Dermis microvascular lymphatic vessel endothelial cell (primary cell): ENCODE results near the gene ERC2. TPM values are rescaled to one million over a fixed set of nuclear protein-coding genes. Genes with fewer than 3 reads are reported as not detected.

ENCODE experiments used
- DNase-seq, 2 donors: peaks; one replicate each; pipeline versions ENCODE4 v3.0.0 to v3.0.0-alpha.2; 2010; ENCODE audit warnings: low read depth in 2 of 2
- total RNA-seq: library from RNA; depleted of rRNA; stranded (reverse); fragments of >200 nt; gene quantifications from 2 replicates; pipeline ENCODE4 v1.2.1, GENCODE V29; 2014

Gene ERC2
- total RNA-seq, 1 donor from 2014 or later = 1.5 TPM

- no peak for DNase-seq
Observed at GRCh38 chr3:55721716-55722484, 746.4 kb downstream of the ERC2 start.

DNA sequence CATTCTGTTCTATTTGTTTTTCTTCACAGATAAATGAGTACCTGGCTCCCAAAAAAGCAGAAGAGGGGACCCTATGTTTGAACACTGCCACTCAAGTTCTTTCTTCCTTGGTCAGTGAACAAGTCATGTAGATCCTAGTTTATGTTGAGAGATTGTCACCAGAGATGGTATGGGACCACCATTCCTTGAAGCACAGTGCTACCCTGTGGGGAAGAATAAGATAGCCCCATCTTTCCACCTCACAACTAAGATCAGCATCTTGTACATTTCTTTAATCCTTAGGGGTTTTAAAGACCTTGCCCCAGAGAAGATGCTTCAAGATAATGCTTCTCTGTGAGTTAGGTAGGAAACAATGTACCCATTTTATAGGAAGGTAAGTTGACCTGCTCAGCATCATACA is 747.7 kb downstream of the ERC2 start:
- DNase-seq = no peak

- DNase-seq = no peak
Observed at GRCh38 chr3:55719508-55719907, 748.8 kb downstream of the ERC2 start.

GRCh38 chr3:55719006-55719405 is 749.3 kb downstream of the ERC2 start:
- no peak for DNase-seq

DNA sequence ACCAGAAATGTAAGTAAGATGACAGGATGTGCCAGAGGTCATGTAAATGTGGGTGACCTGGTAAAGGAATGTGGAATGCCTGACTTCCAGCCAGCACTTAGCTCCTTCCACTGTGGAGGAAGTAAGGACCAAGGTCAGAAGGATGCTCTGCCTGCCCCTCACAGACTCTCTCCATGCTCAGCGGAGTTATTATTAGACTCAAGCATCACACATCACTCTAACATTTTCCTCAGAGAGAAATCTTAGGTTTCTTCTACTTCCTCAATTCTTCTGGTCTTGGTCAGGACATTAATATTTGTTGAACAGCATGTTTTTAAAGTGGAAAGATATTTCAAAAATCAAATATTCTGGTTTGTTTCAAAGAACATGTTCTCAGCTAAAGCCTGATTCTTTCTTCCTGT is 749.7 kb downstream of the ERC2 start:
- no peak for DNase-seq

DNA sequence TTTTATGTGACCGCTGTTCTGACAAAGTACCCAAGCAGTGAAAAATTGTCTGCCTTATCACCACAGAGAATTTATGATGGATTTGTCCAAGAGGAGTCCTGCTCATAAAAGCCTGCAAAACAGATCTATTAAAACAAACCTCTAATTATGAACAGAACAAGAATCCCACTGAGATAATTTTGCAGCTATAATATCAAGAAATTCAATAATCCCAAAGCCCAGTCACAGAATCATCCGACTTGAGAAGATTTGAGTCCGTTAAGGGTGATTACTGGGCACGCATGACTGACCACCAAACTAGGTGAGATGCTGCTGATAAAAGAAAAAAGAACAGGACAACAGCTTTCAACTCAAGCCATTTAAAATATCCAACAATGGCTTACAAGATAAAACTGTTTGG is 750.2 kb downstream of the ERC2 start:
- DNase-seq = no peak

GRCh38 chr3:55717481-55717880 is 750.8 kb downstream of the ERC2 start:
- DNase-seq = no peak

GRCh38 chr3:55716611-55717225 is 751.5 kb downstream of the ERC2 start:
- no peak for DNase-seq

DNA sequence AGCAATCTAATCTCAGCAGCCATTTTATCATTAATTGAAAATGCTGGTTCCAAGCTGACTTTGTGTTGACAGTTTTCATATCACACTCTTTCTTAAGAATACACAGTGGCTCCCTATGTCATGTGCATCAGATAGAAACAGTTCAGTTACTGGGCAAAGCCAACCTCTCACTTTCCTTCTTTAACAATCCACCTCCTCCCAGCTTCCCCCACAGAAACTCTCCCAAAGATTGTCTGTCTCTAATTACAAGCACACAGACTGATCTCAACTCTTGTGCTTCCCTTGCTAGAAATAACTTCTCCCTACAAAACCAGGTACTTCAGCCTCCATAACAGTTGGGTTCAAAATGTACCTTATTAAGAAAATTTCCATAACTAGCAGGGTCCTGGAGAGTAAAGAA is 752.2 kb downstream of the ERC2 start:
- DNase-seq = no peak

DNA sequence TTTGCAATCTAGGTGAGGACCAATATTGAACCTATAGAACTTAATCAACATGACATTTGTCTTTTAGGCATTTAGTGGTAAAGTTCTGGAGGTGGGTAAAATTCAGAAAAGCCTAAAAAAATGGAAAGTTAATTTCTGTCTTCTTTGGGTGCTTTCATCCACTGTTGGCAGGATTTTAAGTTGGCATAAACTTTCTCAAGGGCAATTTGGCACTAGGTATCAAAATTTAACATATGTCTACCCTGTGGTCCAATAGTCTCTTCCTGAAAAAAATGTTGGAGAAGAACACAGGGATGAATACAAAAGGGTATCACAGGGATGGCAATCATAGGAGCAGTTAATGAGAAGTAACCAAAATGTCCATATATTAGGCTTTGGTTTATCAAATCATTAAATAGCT is 754.2 kb downstream of the ERC2 start:
- no peak for DNase-seq

GRCh38 chr3:55711646-55712045 is 756.6 kb downstream of the ERC2 start:
- DNase-seq = no peak

- DNase-seq = no peak
Observed at GRCh38 chr3:55709411-55710012, 758.8 kb downstream of the ERC2 start.

- DNase-seq = no peak
Observed at GRCh38 chr3:55708921-55709320, 759.3 kb downstream of the ERC2 start.

GRCh38 chr3:55708242-55708641 is 760.0 kb downstream of the ERC2 start:
- DNase-seq = no peak

DNA sequence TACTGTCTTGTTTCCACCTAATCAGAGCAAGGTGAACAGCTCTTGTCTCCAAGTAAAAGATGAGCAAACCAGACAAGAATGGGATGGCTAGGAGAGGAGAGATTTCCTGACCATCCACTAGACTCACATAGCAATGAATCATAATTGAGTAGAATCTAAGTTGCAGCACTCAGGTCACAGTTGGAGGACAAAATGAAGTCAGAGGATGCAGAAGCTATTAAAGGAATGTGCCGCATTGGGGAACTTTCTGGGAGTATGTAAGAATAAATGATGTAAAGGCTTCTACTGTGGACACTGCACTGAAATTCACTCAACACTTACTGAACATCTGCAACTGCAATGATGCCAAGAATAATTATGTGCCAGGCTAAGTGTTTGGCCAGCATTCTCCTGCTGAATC is 763.7 kb downstream of the ERC2 start:
- DNase-seq = no peak

DNA sequence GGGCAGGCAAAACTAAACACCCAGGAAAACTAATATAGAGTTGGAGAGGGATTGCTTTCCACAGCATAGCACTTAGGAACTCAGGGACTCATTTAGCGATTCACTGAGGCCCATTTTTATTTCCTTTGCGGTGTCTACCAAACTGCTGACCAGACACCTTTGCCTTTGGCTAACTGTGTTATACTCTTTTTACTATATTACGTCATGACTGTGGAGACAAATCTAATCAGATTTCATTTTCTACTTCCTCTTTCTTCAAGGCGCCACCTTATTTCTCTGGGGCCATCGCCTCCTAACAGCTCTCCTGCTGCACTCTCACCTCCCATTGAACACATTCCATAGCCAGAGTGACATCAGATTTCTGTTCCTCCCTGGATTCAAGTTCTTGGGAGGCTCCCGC is 765.4 kb downstream of the ERC2 start:
- DNase-seq = no peak

DNA sequence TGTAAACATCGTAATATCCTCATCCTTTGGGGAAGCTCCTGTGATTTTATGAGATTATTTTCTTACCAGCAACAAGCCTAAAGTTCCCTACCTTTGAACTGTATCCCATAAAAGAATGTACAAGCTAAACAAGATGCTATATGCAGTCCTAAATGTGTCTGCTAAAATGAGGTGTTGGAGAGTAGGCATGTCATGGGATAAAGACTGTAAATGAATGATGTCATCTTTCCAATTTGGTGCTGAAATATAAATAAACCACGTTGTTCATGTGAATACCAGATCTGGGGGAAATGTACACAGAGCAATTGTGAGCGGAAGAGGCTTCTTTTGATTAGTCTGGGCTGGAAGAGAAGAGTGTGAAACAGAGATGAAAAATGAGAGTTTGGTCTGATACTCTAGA is 766.3 kb downstream of the ERC2 start:
- DNase-seq = no peak

DNA sequence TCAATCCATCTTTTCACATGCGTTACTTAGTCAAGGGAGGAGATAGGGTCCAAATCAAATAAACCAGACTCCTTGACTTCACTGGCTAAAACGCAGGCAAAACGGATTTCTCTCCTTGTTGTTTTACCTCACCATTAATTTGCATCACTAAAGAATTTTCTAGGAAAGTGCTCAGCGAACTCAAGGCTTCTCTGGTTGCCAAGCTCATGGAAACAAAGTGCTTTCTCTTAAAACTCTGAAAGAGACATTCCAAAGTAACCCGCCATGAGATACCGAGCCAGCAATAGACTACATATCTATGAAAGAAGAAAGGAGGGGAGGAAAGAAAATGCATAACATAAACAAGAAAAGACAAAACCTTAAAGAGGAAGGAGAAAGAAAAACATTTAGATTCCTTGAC is 769.4 kb downstream of the ERC2 start:
- no peak for DNase-seq

GRCh38 chr3:55697177-55697865 is 770.9 kb downstream of the ERC2 start:
- no peak for DNase-seq

- no peak for DNase-seq
Observed at GRCh38 chr3:55692957-55693558, 775.2 kb downstream of the ERC2 start.

- DNase-seq = no peak
Observed at GRCh38 chr3:55692295-55692956, 775.8 kb downstream of the ERC2 start.
